ENCODE data around the gene SOX6.

DNA sequence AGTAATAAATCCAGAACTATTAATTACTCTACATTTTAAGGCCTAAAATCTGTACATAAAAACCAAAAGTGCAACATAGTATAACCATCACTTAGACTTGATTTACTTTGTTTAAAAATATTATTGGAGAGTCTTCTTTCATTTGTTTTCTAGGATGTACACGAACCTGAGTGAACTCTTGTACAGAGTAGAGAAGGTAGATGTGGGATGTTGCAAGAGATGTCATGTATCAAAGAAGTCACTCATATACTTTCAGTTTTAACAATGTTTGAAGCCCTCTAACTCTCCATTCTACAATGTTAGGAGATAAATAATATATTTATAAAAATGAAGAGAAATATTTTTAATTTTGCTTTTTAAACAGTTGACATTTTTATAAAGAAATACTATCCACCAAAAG lies 38.6 kb downstream of the SOX6 start:
- TF ChIP-seq, protein P1, sequence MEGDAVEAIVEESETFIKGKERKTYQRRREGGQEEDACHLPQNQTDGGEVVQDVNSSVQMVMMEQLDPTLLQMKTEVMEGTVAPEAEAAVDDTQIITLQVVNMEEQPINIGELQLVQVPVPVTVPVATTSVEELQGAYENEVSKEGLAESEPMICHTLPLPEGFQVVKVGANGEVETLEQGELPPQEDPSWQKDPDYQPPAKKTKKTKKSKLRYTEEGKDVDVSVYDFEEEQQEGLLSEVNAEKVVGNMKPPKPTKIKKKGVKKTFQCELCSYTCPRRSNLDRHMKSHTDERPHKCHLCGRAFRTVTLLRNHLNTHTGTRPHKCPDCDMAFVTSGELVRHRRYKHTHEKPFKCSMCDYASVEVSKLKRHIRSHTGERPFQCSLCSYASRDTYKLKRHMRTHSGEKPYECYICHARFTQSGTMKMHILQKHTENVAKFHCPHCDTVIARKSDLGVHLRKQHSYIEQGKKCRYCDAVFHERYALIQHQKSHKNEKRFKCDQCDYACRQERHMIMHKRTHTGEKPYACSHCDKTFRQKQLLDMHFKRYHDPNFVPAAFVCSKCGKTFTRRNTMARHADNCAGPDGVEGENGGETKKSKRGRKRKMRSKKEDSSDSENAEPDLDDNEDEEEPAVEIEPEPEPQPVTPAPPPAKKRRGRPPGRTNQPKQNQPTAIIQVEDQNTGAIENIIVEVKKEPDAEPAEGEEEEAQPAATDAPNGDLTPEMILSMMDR (conservative IDR thresholded peaks at IDR 0.05) = no peak
- no peak for TF ChIP-seq EZH2 (IDR thresholded peaks at IDR 0.05; ENCODE audit: low read depth)
